ENCODE results near the gene KIF6.

GRCh38 chr6:39599341-39599740, 125.9 kb downstream of the KIF6 start:
- TF ChIP-seq CTCF (IDR thresholded peaks at IDR 0.05) (no peak), POLR2A (IDR thresholded peaks at IDR 0.05) (no peak)
